IMR-90 (cell line): Measurements from ENCODE around the gene IFIT1. TPM values are rescaled to one million over a fixed set of nuclear protein-coding genes. Genes with fewer than 3 reads are reported as not detected.

Experiments used
- ATAC-seq: fragments of 200-7000 bp; cut with Tn5 transposase; 2 replicates; pipeline ENCODE4 v1.9.1; 2020; ENCODE audit warnings: low read depth, mild to moderate bottlenecking, moderate library complexity
- BruUV-seq: library from RNA; stranded (reverse); fragments of 400-500 nt; replicated peaks from 2 replicates; lab custom pipeline; 2021; lab: Mats Ljungman, UMichigan
- CTCF ChIA-PET: fragments of 300-600 bp; formaldehyde crosslinking; extraction: SDS; loops from one replicate; lab custom pipeline; 2021; ENCODE audit warnings: antibody characterized with exemption; lab: Yijun Ruan, JAX
- POLR2A ChIA-PET: fragments of 300-600 bp; sonication (Branson Sonifier 250); formaldehyde crosslinking; loops from one replicate; lab custom pipeline; 2022; ENCODE audit warnings: antibody characterized with exemption; ENCODE audit not compliant: unreplicated experiment; lab: Charles Lee
- DNase-seq: peaks from one replicate; pipeline ENCODE4 v3.0.0; 2013
- H2AFZ ChIP-seq: replicated peaks from 2 replicates; pipeline ENCODE3; 2013; ENCODE audit warnings: low read length, mild to moderate bottlenecking; ENCODE audit not compliant: poor library complexity
- H2AK5ac ChIP-seq: 2 replicates; pipeline ENCODE4 v1.6.1; 2013; ENCODE audit warnings: low read depth, low read length, inconsistent platforms
- H2AK9ac ChIP-seq: replicated peaks from 2 replicates; pipeline ENCODE3; 2013; ENCODE audit warnings: mild to moderate bottlenecking, low read depth, low read length, moderate library complexity; ENCODE audit not compliant: poor library complexity
- H2BK120ac ChIP-seq: 2 replicates; pipeline ENCODE4 v1.6.1; 2013; ENCODE audit warnings: low read depth, low read length, inconsistent platforms
- H2BK15ac ChIP-seq: 3 replicates; pipeline ENCODE4 v1.6.1; 2013; ENCODE audit warnings: low read depth, low read length, inconsistent platforms
- H2BK20ac ChIP-seq: 2 replicates; pipeline ENCODE4 v1.6.1; 2013; ENCODE audit warnings: low read depth, mild to moderate bottlenecking, inconsistent platforms, low read length, moderate library complexity
- H2BK5ac ChIP-seq: 2 replicates; pipeline ENCODE4 v1.6.1; 2013; ENCODE audit warnings: mild to moderate bottlenecking, low read depth, low read length, inconsistent platforms; ENCODE audit not compliant: poor library complexity, severe bottlenecking
- H3K14ac ChIP-seq: replicated peaks from 2 replicates; pipeline ENCODE4 v1.6.1; 2013; ENCODE audit warnings: low read depth, low read length, inconsistent platforms
- H3K18ac ChIP-seq: 2 replicates; pipeline ENCODE4 v1.6.1; 2013; ENCODE audit warnings: low read depth, low read length, control low read depth
- H3K23ac ChIP-seq: 2 replicates; pipeline ENCODE4 v1.6.1; 2013; ENCODE audit warnings: low read depth, low read length, inconsistent platforms
- H3K27ac ChIP-seq: 2 replicates; pipeline ENCODE4 v1.5.1; 2013; ENCODE audit warnings: mild to moderate bottlenecking, control low read depth, low read length; ENCODE audit not compliant: insufficient read depth
- H3K27me3 ChIP-seq: 2 replicates; pipeline ENCODE4 v1.6.1; 2013; ENCODE audit warnings: low read length; ENCODE audit not compliant: control insufficient read depth, insufficient read depth
- H3K36me3 ChIP-seq: 2 replicates; pipeline ENCODE4 v1.6.1; 2013; ENCODE audit warnings: low read length, mixed read lengths; ENCODE audit not compliant: control insufficient read depth, insufficient read depth
- H3K4ac ChIP-seq: 2 replicates; pipeline ENCODE4 v1.6.1; 2013; ENCODE audit warnings: low read depth, low read length, inconsistent platforms
- H3K4me1 ChIP-seq: 2 replicates; pipeline ENCODE4 v1.6.1; 2013; ENCODE audit warnings: low read length, mixed read lengths; ENCODE audit not compliant: control insufficient read depth, insufficient read depth
- H3K4me2 ChIP-seq: 2 replicates; pipeline ENCODE4 v1.6.1; 2013; ENCODE audit warnings: low read depth, mild to moderate bottlenecking, control low read depth, low read length, moderate library complexity
- H3K4me3 ChIP-seq: 2 replicates; pipeline ENCODE4 v1.5.1; 2013; ENCODE audit warnings: low read depth, mild to moderate bottlenecking, control low read depth, low read length, moderate library complexity; ENCODE audit not compliant: insufficient read depth
- H3K56ac ChIP-seq: 2 replicates; pipeline ENCODE4 v1.6.1; 2013; ENCODE audit warnings: low read length, inconsistent platforms; ENCODE audit not compliant: insufficient read depth; ENCODE audit errors: extremely low read depth
- H3K79me1 ChIP-seq, 2 experiments: 2 replicates each; pipeline ENCODE4 v1.6.1; 2013; ENCODE audit warnings: low read length in 2 of 2, inconsistent platforms in 1 of 2, low read depth in 1 of 2
- H3K9ac ChIP-seq: 2 replicates; pipeline ENCODE4 v1.6.1; 2013; ENCODE audit warnings: low read depth, low read length, control low read depth
- H3K9me1 ChIP-seq: 2 replicates; pipeline ENCODE4 v1.6.1; 2013; ENCODE audit warnings: low read length, inconsistent platforms; ENCODE audit not compliant: insufficient read depth
- H3K9me3 ChIP-seq: 2 replicates; pipeline ENCODE4 v1.6.1; 2013; ENCODE audit warnings: low read length; ENCODE audit not compliant: control insufficient read depth, insufficient read depth
- H4K20me1 ChIP-seq: 2 replicates; pipeline ENCODE4 v1.6.1; 2013; ENCODE audit warnings: low read length, inconsistent platforms; ENCODE audit not compliant: insufficient read depth
- H4K5ac ChIP-seq: 2 replicates; pipeline ENCODE4 v1.6.1; 2013; ENCODE audit warnings: mild to moderate bottlenecking, low read depth, low read length, control low read depth
- H4K8ac ChIP-seq, 2 experiments: 2 replicates each; pipeline ENCODE4 v1.6.1; 2013; ENCODE audit warnings: low read depth in 2 of 2, low read length in 2 of 2, control low read depth in 1 of 2, inconsistent platforms in 1 of 2
- H4K91ac ChIP-seq: 2 replicates; pipeline ENCODE4 v1.6.1; 2013; ENCODE audit warnings: low read depth, low read length, inconsistent platforms; ENCODE audit not compliant: insufficient read depth
- BHLHE40 ChIP-seq: fragments of 150-350 bp; IDR thresholded peaks from 2 replicates; pipeline ENCODE4 v1.6.1; 2016; ENCODE audit warnings: mild to moderate bottlenecking, low read depth, low read length
- CHD1 ChIP-seq: IDR thresholded peaks from 2 replicates; pipeline ENCODE4 v1.6.1; 2012; ENCODE audit warnings: low read depth, low read length, improper control_type of control experiment
- CTCF ChIP-seq: conservative IDR thresholded peaks from 2 replicates; pipeline ENCODE4 v1.5.1; 2012; ENCODE audit warnings: mild to moderate bottlenecking, low read depth, low read length, improper control_type of control experiment
- FOS ChIP-seq: fragments of 150-350 bp; IDR thresholded peaks from 2 replicates; pipeline ENCODE4 v1.6.1; 2016; ENCODE audit warnings: low read depth, low read length
- MXI1 ChIP-seq: IDR thresholded peaks from 2 replicates; pipeline ENCODE4 v1.6.1; 2012; ENCODE audit warnings: low read depth, mild to moderate bottlenecking, low read length, moderate library complexity, borderline replicate concordance
- NFE2L2 ChIP-seq: fragments of 150-350 bp; IDR thresholded peaks from 2 replicates; pipeline ENCODE4 v1.6.1; 2016; ENCODE audit warnings: low read depth, mild to moderate bottlenecking, low read length
- POLR2A ChIP-seq: IDR thresholded peaks from 2 replicates; pipeline ENCODE4 v1.6.1; 2012; ENCODE audit warnings: mild to moderate bottlenecking, low read depth, low read length
- RCOR1 ChIP-seq: IDR thresholded peaks from 2 replicates; pipeline ENCODE4 v1.6.1; 2012; ENCODE audit warnings: mild to moderate bottlenecking, low read length, improper control_type of control experiment; ENCODE audit not compliant: insufficient replicate concordance
- RFX5 ChIP-seq: IDR thresholded peaks from 2 replicates; pipeline ENCODE4 v1.8.0; 2012; ENCODE audit warnings: low read depth, mild to moderate bottlenecking, low read length, moderate library complexity
- SMC3 ChIP-seq: fragments of 150-350 bp; IDR thresholded peaks from 2 replicates; pipeline ENCODE4 v1.6.1; 2016; ENCODE audit warnings: low read depth, mild to moderate bottlenecking, antibody characterized with exemption, low read length, moderate library complexity
- USF2 ChIP-seq: fragments of 150-350 bp; IDR thresholded peaks from 2 replicates; pipeline ENCODE4 v1.6.1; 2017; ENCODE audit warnings: mild to moderate bottlenecking, antibody characterized with exemption, low read length, low read depth
- WGBS, 2 experiments: methylation state at CpG; one replicate each; pipeline versions ENCODE4 v1.1.5 to v1.1.7; 2013; ENCODE audit warnings: missing lambda C conversion rate in 2 of 2; ENCODE audit not compliant: insufficient read length in 1 of 2; ENCODE audit errors: extremely low coverage in 2 of 2; 5-methylcytosine and 5-hydroxymethylcytosine counted together
- dilution Hi-C: fragments of 300-500 bp; cut with HindIII; formaldehyde crosslinking; loops from one replicate; pipeline ENCODE4 v1.14.3; 2018; ENCODE audit warnings: low sequenced_read_pairs; ENCODE audit not compliant: unreplicated experiment
- in situ Hi-C: fragments of 300-500 bp; cut with MboI; formaldehyde crosslinking; loops from 3 replicates; pipeline ENCODE4 v1.14.3; 2019; ENCODE audit warnings: low sequenced_read_pairs, inconsistent platforms, mixed read lengths
- intact Hi-C: fragments of 100-400 bp; cut with micrococcal nuclease; formaldehyde crosslinking; loops from 2 replicates; pipeline ENCODE4 v1.10.0; 2022
- polyA plus RNA-seq, 3 experiments: library from polyadenylated mRNA; depleted of rRNA; stranded (reverse); fragments of >200 nt; gene quantifications; 2 replicates each; pipeline ENCODE4 v1.2.3, GENCODE V29; 2012; ENCODE audit warnings: low replicate concordance in 1 of 3
- total RNA-seq: library from RNA; depleted of rRNA; stranded (reverse); fragments of >200 nt; gene quantifications from 2 replicates; pipeline ENCODE4 v1.2.3, GENCODE V29; 2012
- TF ChIP-seq, protein P1 (sequence below): fragments of 150-350 bp; IDR thresholded peaks from 2 replicates; pipeline ENCODE4 v1.6.1; 2016; ENCODE audit warnings: low read depth, mild to moderate bottlenecking, low read length, moderate library complexity, borderline replicate concordance

The IFIT1 gene
- total and polyA plus RNA-seq, 2 of the 4 experiments (the other 2 are of a cell fraction), result 6.1 to 6.8 TPM

DNA sequence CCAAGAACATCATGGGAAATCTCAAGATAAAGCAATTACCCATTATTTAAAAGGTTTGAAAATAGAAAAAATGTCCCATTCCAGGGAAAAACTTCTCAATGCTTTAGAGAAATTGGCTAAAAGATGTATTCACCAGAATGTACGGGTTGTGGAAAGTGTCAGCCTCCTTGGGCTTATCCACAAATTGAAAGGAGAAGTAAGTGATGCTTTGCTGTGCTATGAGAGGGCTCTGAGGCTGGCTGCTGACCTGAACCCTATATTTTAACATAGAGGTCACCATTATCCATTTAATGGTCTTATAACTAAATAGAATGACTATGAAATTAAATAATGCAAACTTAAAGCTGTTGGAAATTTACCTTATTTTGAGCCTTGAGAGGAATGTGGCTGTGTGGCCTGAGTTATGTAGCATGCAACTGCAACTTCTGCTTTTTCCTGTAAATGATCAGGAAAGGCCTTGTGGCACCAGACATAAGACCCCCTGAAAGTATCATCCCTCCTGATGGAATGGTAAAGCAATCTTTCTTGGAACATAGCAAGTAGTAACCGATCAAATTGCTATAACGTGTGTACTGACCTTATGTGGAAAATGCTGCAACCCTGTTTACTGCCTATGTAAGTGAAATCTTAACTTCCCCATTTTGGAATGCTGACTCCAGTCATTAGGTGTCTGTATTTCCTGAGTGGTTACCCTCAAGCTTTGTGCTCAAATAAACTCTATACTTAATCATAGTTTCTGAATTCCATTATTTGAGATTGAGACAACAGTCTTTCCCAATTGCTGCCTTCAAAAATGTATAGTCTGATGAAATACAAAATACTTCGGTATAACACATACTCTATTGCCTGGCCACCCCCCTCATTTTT is 7.7 kb upstream of the IFIT1 start:
- intact Hi-C loops, result no loop called here
- H2AK9ac ChIP-seq, result no peak overlapping the region
- no peaks in the 10 kb centered on the region for H4K20me1 ChIP-seq
- no peaks in the 10 kb centered on the region for H3K9me1 ChIP-seq
- H3K18ac ChIP-seq, result no peak overlapping the region
- ATAC-seq (peak; percentile 37; the same call in 1 of the 2 replicates), DNase-seq (no peak)
- H3K79me1 ChIP-seq, result no peaks in the 10 kb centered on the region
- no peak overlapping the region for H3K4me3 ChIP-seq
- no peak overlapping the region for H3K4me2 ChIP-seq
- H3K36me3 ChIP-seq, result no peaks in the 10 kb centered on the region
- BruUV-seq, result no TSS peak
- in situ Hi-C loops, result loop anchor here (10.0 kb wide), 1 partner anchor 360 kb away; no protein-coding TSS in a partner anchor
- H2AFZ ChIP-seq, result no peak overlapping the region
- H3K4me1 ChIP-seq, result no peaks in the 10 kb centered on the region
- H3K56ac ChIP-seq, result no peak overlapping the region
- ChIA-PET CTCF (no interaction called here), POLR2A (no interaction called here)
- H4K91ac ChIP-seq, result no peak overlapping the region
- H4K8ac ChIP-seq, result no peak overlapping the region
- dilution Hi-C loops, result no loop called here
- H3K9me3 ChIP-seq, result no peaks in the 10 kb centered on the region
- H3K27ac ChIP-seq, result no peak overlapping the region
- H3K27me3 ChIP-seq, result no peaks in the 10 kb centered on the region; the same call in 1 of the 2 replicates
- no peak overlapping the region for H2BK15ac ChIP-seq
- H4K5ac ChIP-seq, result no peak overlapping the region
- H3K23ac ChIP-seq, result no peak overlapping the region
- H2BK5ac ChIP-seq, result no peak overlapping the region
- no peak overlapping the region for H3K9ac ChIP-seq
- no peak overlapping the region for H3K4ac ChIP-seq
- no peak overlapping the region for H2BK20ac ChIP-seq
- WGBS, 2 experiments, result no CpG with 5 or more reads among the region's 4 CpGs
- H2AK5ac ChIP-seq, result no peak overlapping the region
- no peak overlapping the region for H2BK120ac ChIP-seq
- H3K14ac ChIP-seq, result no peak overlapping the region
- TF ChIP-seq NFE2L2 (no peak), CHD1 (no peak), BHLHE40 (no peak), RCOR1 (no peak), CTCF (no peak), MXI1 (no peak), FOS (no peak), USF2 (no peak), SMC3 (no peak), POLR2A (no peak), RFX5 (no peak)
- TF ChIP-seq, protein P1, sequence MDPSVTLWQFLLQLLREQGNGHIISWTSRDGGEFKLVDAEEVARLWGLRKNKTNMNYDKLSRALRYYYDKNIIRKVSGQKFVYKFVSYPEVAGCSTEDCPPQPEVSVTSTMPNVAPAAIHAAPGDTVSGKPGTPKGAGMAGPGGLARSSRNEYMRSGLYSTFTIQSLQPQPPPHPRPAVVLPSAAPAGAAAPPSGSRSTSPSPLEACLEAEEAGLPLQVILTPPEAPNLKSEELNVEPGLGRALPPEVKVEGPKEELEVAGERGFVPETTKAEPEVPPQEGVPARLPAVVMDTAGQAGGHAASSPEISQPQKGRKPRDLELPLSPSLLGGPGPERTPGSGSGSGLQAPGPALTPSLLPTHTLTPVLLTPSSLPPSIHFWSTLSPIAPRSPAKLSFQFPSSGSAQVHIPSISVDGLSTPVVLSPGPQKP, result no peak
